Calu3 (cell line): ENCODE results near the gene DUSP14. TPM values are rescaled to one million over a fixed set of nuclear protein-coding genes. Genes with fewer than 3 reads are reported as not detected.

Source experiments
- BruUV-seq: library from RNA; stranded (reverse); fragments of 400-500 nt; replicated peaks from 2 replicates; lab custom pipeline; 2021; lab: Mats Ljungman, UMichigan
- CTCF ChIA-PET: fragments of 300-600 bp; sonication (Branson Sonifier 250); formaldehyde crosslinking; loops from one replicate; lab custom pipeline; 2022; ENCODE audit warnings: antibody characterized with exemption; lab: Charles Lee
- DNase-seq: peaks from one replicate; pipeline ENCODE4 v3.0.0; 2022
- H3K27ac Mint-ChIP-seq: one replicate; pipeline ENCODE4 v1.8.0; 2022; ENCODE audit warnings: mixed read lengths; ENCODE audit not compliant: unreplicated experiment
- H3K27me3 Mint-ChIP-seq: one replicate; pipeline ENCODE4 v1.8.0; 2022; ENCODE audit warnings: mixed read lengths; ENCODE audit not compliant: unreplicated experiment
- H3K36me3 Mint-ChIP-seq: one replicate; pipeline ENCODE4 v1.8.0; 2022; ENCODE audit warnings: mild to moderate bottlenecking, moderate library complexity, mixed read lengths; ENCODE audit not compliant: insufficient read depth, unreplicated experiment
- H3K4me1 Mint-ChIP-seq: one replicate; pipeline ENCODE4 v1.8.0; 2022; ENCODE audit warnings: mild to moderate bottlenecking, low read depth, mixed read lengths; ENCODE audit not compliant: unreplicated experiment
- H3K4me3 Mint-ChIP-seq: one replicate; pipeline ENCODE4 v1.8.0; 2022; ENCODE audit warnings: mild to moderate bottlenecking, low read depth, moderate library complexity, mixed read lengths; ENCODE audit not compliant: unreplicated experiment
- H3K9me3 Mint-ChIP-seq: one replicate; pipeline ENCODE4 v1.8.0; 2022; ENCODE audit warnings: low read depth, mixed read lengths; ENCODE audit not compliant: unreplicated experiment
- intact Hi-C: fragments of 100-400 bp; cut with micrococcal nuclease; formaldehyde crosslinking; loops from one replicate; pipeline ENCODE4 v1.10.0; 2022; ENCODE audit not compliant: unreplicated experiment
- total RNA-seq: library from RNA; stranded (reverse); gene quantifications from 2 replicates; pipeline ENCODE4 v1.2.3, GENCODE V29; 2022
- TF ChIP-seq, protein P1 (sequence below): fragments of 200-600 bp; IDR thresholded peaks from one replicate; pipeline ENCODE4 v1.8.0; 2022; ENCODE audit warnings: antibody characterized with exemption; ENCODE audit not compliant: unreplicated experiment

The DUSP14 gene
- total RNA-seq, 1 experiment from 2014 or later = 75.2 TPM

DNA sequence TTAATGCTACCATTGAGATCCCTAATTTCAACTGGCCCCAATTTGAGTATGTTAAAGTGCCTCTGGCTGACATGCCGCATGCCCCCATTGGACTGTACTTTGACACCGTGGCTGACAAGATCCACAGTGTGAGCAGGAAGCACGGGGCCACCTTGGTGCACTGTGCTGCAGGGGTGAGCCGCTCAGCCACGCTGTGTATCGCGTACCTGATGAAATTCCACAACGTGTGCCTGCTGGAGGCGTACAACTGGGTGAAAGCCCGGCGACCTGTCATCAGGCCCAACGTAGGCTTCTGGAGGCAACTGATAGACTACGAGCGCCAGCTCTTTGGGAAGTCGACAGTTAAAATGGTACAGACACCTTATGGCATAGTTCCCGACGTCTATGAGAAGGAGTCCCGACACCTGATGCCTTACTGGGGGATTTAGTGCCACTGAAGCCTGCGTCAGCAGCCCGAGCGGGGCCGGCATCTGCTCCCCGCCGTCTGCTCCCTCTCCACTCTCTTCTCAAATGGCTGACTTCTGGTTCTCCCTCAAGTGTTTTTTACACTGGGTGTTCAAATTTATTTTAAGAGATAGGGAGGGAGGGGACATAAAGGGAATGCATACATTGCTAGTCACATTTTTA lies 22.9 kb downstream of the DUSP14 start:
- H3K27me3 Mint-ChIP-seq = no peaks in the 10 kb centered on the region
- intact Hi-C loops = no loop called here
- no peak overlapping the region for H3K27ac Mint-ChIP-seq
- no TSS peak for BruUV-seq
- DNase-seq = no peak
- H3K4me3 Mint-ChIP-seq = no peak overlapping the region
- peaks cover 70% of the 10 kb centered on the region for H3K36me3 Mint-ChIP-seq
- H3K4me1 Mint-ChIP-seq = no peaks in the 10 kb centered on the region
- CTCF ChIA-PET = no interaction called here
- TF ChIP-seq, protein P1, sequence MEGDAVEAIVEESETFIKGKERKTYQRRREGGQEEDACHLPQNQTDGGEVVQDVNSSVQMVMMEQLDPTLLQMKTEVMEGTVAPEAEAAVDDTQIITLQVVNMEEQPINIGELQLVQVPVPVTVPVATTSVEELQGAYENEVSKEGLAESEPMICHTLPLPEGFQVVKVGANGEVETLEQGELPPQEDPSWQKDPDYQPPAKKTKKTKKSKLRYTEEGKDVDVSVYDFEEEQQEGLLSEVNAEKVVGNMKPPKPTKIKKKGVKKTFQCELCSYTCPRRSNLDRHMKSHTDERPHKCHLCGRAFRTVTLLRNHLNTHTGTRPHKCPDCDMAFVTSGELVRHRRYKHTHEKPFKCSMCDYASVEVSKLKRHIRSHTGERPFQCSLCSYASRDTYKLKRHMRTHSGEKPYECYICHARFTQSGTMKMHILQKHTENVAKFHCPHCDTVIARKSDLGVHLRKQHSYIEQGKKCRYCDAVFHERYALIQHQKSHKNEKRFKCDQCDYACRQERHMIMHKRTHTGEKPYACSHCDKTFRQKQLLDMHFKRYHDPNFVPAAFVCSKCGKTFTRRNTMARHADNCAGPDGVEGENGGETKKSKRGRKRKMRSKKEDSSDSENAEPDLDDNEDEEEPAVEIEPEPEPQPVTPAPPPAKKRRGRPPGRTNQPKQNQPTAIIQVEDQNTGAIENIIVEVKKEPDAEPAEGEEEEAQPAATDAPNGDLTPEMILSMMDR = no peak
- no peaks in the 10 kb centered on the region for H3K9me3 Mint-ChIP-seq

DNA sequence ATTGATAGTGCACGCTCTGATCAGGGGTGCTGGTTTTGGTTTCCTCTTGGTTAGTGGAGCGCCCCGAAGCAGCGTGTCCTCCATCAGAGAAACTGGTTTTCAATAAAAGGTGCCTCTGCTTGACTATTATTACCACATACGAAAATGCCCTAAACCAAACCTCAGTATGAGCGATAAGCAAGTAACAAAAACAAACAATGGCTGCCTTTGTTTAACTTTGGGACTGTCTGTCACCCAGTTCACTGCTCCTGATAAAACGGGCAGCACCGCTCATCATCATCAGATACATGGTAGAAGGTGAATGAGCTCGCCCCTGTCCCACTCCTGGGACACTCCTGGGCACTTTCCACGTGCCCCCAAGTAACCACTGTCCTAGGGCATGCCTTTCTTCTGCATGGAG lies 24.0 kb downstream of the DUSP14 start:
- no peaks in the 10 kb centered on the region for H3K27me3 Mint-ChIP-seq
- no peak for DNase-seq

DNA sequence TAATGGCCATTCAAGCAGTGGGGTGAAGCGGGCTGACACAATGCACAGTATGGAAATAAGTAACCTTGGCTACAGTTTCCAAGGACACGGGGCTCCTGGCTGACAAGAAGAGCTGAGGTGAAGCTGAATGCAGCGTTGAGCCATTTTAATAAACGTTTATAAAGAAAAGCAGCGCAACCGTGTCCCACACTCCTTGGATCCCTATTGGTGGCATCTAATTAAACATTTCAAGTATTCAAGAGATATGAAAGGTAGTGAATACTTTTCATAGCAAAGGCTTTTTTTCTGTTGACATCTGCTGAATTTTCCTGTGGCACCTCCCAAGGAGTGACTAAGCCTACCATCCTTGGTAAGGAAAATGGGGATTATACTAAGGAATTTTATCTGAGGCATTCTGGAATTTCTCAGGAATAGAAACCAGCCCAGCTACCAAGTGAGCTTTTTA lies 26.5 kb downstream of the DUSP14 start:
- H3K9me3 Mint-ChIP-seq = no peaks in the 10 kb centered on the region
- H3K4me1 Mint-ChIP-seq = no peaks in the 10 kb centered on the region
- H3K36me3 Mint-ChIP-seq = peaks cover 81% of the 10 kb centered on the region
- intact Hi-C loops = no loop called here
- TF ChIP-seq, protein P1 = no peak
- no TSS peak for BruUV-seq
- CTCF ChIA-PET = interaction anchor here (0.6 to 1.9 kb wide), 6 partner anchors 9 to 662 kb away, joined by 3 to 10 read pairs (median 5); no protein-coding TSS in a partner anchor
- H3K27ac Mint-ChIP-seq = no peak overlapping the region
- H3K27me3 Mint-ChIP-seq = no peaks in the 10 kb centered on the region
- no peak overlapping the region for H3K4me3 Mint-ChIP-seq
- no peak for DNase-seq

More for the DNA sequence above, 24.0 kb downstream of the DUSP14 start:
- no peak overlapping the region for H3K4me3 Mint-ChIP-seq
- peaks cover 76% of the 10 kb centered on the region for H3K36me3 Mint-ChIP-seq
- no peaks in the 10 kb centered on the region for H3K9me3 Mint-ChIP-seq
- TF ChIP-seq, protein P1 = no peak
- no peak overlapping the region for H3K27ac Mint-ChIP-seq
- H3K4me1 Mint-ChIP-seq = no peaks in the 10 kb centered on the region
- CTCF ChIA-PET = interaction anchor here (0.7 to 1.0 kb wide), 4 partner anchors 11 to 140 kb away, joined by 3 to 5 read pairs (median 4); no protein-coding TSS in a partner anchor
- intact Hi-C loops = no loop called here
- BruUV-seq = no TSS peak

DNA sequence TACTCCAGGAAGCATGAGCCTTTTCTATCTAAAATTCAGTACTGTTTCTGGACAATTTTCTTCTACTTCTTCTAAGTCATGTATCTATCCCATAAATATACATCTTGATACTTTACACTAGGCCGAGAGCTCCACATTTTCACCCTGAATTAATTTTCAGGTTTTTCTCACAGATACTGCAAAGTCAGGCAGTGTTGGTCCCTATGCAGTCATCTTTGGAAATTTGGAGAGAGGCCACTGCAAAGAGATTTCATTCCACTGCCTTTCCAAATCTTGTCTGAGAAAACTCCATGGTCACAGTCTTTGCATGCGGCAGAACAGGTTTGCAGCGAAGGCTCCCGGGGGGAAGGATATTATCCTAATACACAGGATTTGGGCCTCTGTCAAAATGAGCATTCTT lies 28.2 kb downstream of the DUSP14 start:
- TF ChIP-seq, protein P1 = no peak
- no peak overlapping the region for H3K27ac Mint-ChIP-seq
- H3K4me3 Mint-ChIP-seq = no peak overlapping the region
- no peaks in the 10 kb centered on the region for H3K9me3 Mint-ChIP-seq
- no peak for DNase-seq
- BruUV-seq = TSS peak; percentile 7
- no peaks in the 10 kb centered on the region for H3K27me3 Mint-ChIP-seq
- no peaks in the 10 kb centered on the region for H3K4me1 Mint-ChIP-seq
- CTCF ChIA-PET = interaction anchor here (1.4 to 2.2 kb wide), 2 partner anchors 10 to 145 kb away, joined by 3 to 8 read pairs; no protein-coding TSS in a partner anchor
- peaks cover 70% of the 10 kb centered on the region for H3K36me3 Mint-ChIP-seq
- intact Hi-C loops = no loop called here
